ENCODE measurements around the gene PAOX.
"Not testable (repeated sequence)": the region's sequence is repeated elsewhere in the genome, so short reads cannot be mapped to it uniquely, and the experiment has no call there.

The PAOX gene

DNA sequence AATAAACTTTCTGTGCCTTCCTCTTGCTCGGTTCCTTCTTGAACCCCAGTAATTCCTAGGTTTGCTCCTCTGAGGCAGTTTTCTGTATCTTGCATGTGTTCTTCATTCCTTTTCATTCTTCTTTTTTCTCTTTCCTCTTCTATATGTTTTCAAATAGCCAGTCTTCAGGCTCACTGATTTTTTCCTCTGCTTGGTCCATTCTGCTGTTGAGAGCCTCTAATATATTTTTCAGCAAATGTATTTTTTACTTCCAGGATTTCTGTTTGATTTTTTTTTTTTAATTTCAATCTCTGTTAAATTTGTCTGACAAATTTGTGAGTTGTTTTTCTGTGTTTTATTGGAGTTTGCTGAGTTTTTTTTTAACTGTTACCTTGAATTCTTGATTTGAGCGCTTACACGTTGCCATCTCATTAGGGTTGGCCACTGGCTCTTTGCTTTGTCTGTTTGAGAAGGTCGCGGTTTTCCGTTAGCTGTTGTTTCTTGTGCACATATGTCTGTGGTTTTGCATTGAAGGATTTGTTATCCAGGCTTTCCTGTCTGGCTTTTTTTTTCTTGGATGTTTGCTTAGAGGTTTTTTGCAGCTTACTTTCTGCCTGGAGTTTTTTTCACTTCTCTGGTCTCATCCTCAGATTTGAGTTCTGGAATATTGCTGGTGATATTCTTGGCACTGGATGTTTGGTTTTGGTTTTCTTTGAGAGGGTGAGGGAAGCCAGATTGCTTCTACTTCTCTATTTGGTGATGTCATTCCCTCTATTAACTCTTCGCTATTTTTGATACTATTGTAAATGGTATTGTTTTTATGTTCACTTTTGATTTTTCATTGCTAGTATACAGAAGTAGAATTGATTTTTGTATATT is 32.7 kb downstream of the PAOX start:
- DNase-seq = no peak

DNA sequence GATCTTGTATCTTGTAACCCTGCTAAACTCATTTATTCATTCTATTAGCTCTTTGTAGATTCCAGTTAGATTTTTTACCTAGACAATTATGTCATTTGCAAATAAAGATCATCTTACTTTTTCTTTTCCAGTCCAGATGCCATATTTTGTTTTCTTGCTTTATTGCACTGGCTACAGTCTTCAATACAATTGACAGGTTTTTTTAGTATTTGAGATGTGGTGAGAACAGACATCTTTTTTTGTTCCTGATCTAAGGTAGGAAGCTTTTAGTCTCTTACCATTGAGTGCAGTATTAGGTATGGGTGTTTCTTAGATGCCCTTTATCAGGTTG is 33.3 kb downstream of the PAOX start:
- DNase-seq = no peak

DNA sequence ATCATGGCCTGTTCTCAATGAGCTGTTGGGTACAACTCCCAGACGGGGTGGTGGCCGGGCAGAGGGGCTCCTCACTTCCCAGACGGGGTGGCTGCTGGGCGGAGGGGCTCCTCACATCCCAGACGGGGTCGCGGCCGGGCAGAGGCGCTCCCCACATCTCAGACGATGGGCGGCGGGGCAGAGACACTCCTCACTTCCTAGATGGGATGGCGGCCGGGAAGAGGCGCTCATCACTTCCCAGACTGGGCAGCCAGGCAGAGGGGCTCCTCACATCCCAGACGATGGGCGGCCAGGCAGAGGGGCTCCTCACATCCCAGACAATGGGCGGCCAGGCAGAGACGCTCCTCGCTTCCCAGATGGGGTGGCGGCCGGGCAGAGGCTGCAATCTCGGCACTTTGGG is 35.3 kb downstream of the PAOX start:
- DNase-seq = not testable (repeated sequence)

DNA sequence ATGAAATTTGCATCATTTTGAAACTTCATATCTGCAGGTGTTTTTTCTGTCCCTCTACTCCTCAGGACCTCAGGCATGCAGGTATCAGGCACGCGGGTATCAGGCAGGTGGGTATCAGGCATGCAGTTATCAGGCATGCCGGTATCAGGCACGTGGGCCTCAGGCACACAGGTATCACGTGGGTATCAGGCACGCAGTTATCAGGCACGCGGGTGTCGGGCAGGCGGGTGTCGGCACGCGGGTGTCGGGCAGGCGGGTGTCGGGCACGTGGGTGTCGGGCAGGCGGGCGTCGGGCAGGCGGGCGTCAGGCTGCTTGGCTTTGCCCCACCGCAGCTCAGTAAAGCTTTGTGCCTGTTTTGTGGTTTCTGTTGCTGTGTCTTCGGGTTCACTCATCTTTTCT is 36.7 kb downstream of the PAOX start:
- DNase-seq = no peak

DNA sequence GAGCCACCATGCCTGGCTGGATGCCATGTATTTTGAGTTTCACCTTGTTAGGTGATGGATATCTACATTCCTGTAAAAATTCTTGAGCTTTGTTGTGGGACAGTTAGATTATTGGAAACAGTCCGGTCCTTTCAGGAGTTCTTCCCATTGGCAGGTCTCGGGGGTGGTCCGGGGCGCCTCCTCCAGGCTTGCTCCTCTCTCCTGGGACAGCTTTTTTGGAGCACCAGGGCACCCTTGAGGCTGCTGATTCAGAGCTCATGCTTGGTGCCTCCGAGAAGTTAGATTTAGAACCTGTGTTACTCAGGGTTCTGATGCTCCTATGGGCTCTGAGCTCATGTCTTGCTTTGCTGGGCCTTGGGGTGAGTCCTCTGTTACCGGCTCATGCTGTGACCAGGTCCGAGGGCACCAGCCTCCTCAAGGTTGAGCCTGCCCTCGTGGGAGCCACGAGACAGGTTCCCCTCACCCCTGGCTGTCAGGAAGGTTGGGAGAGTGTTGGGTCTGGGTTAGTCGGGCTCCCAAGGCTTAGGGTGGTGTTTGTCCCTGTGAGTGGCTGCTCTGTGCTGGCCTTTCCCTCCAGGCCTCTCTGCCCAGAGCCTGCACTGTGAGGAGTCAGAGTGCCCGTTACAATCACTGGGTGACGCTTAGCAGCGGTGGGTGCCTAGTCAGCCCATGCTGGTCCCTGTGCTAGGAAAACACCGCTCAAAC is 39.4 kb downstream of the PAOX start:
- DNase-seq = no peak

DNA sequence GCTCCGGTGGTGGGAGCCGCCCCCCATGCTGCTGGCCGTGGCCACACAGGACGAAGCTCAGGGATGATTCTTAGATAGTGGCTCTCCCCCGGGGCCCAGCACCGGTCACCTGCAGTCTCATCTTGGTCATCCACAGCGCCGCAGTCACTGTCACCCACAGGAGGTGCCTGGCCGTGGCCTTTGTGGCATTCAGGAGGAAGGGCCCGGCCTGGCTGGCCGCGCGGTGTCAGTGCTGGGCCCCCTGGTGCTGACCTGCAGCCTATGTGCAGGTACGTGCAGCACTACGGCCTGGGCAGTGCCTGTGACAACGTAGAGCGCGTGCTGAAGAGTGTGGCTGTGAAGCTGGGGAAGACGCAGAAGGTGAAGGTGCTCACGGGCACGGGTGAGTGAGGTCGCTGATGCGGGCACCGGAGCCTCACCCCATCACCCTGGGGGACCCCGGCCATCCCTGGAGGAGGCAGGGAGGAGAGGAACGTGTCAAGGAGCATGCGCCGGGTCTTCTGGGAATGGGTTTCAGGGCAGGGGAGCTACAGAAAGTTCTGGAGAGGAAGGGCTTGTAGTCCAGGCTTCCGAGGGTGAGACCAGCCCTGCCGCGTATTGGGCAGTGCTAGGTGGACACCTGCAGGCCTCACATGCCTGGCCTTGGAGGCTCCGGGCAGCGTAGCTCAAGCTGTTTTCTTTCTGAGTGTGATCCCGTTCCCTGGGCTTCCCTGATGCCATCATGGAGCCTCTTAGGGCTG is 40.3 kb downstream of the PAOX start:
- DNase-seq = no peak

DNA sequence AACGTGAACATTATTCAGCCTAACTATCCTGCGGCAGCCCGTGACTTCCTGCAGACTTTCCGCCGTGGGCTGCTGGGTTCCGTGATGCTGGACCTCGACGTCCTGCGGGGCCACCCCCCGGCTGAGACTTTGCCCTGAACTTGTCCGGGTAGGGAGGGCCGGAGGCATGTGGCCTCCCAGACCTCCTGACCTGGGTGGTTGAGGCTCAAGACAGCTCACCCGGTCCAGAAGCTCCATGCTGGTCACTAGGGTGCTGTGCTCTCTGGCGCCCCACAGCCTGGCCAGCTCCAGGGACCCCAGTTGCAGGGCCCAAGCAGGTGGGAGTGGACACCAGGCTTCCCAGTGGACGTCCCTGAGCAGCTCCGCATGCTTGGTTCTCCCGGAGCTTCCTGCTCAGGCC is 41.0 kb downstream of the PAOX start:
- no peak for DNase-seq

DNA sequence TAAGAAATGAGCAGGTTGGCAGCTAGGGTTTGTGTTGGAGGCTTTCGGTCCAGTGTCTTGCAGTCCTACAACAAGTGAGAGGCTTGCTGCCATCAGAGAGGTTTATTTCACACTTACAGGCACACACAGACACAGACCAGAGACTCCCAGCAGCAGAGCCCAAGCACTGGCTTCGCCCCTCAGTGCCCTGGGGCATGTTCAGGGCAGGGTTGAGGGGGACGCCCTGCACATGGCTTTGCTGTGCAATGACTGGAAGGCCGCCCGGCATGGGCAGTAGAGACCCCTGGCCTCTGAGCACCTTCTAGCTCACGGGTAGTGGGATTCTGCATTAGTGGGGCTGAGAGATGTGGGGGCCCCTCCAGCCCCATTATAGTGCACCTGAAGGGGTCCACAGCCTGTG is 41.5 kb downstream of the PAOX start:
- DNase-seq = no peak

DNA sequence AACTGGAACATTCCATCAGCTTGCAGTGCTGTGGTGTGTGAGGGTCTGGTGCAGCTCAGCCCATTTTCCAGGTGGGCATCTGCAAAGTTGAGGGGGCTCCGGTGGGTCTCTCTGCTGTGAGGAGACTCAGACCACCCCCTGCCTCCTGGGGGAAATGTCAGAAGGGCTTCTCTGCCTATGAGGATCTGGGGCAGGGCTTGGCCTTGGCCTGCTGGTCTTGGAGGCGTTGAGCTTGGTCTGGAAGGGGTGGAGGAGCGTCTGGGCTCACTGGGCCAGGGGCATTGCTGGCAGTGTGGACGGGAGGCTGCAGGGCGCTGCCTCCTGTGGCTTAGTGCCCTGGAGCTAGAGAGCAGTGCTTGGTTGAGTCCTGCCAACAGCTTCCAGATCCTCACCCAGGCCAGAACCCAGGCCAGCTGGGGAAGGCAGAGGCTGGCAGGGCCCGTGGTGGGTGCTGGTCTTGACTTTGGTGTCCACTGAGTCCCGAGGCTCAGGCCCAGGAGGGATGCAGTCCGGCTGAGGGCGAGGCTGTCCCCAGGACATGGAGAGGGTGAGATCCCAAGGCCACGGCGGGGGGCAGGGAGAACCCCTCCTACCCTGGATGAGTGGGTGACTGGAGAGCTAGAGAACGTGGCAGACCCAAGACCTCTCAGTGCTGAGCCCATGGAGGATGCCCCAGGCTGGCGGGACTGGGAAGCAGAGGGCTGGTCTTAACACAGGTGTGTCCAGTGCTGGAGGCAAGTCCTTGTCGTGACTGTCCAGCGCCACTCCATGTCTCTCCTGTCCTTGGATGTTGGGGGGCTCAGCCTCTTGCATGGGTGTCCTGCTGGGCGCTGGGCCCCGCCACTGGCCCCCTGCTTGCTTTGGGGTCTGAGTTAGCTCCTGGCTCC is 42.5 kb downstream of the PAOX start:
- DNase-seq = no peak

DNA sequence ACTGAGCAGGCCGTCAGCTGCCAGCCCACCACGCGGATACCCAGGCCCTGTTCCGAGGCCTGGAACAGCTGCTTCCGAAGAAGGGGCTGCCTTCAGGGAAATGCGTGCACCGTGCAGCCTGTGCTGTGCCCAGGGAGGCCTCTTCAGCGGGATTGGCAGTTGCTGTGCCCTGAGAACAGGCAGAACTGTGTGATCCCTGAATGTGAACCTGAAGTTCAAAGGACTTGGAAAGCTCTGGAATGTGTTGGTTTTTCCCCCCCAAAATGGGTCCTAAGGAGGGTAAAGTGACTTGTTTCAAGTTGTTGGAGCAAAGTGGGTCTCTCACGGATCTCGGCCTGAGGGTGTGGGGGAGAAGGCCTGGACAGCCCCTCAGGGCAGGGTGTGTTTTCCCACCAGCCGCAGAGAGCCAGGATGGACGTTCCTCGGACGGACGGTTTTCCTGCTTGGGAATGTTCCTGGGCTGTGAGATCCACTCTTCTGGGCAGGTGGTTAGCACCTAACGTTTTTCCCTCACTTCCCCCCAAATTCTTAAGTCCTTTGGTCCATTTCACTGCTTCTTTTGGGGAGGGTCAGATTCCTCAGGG is 43.3 kb downstream of the PAOX start:
- DNase-seq = no peak

DNA sequence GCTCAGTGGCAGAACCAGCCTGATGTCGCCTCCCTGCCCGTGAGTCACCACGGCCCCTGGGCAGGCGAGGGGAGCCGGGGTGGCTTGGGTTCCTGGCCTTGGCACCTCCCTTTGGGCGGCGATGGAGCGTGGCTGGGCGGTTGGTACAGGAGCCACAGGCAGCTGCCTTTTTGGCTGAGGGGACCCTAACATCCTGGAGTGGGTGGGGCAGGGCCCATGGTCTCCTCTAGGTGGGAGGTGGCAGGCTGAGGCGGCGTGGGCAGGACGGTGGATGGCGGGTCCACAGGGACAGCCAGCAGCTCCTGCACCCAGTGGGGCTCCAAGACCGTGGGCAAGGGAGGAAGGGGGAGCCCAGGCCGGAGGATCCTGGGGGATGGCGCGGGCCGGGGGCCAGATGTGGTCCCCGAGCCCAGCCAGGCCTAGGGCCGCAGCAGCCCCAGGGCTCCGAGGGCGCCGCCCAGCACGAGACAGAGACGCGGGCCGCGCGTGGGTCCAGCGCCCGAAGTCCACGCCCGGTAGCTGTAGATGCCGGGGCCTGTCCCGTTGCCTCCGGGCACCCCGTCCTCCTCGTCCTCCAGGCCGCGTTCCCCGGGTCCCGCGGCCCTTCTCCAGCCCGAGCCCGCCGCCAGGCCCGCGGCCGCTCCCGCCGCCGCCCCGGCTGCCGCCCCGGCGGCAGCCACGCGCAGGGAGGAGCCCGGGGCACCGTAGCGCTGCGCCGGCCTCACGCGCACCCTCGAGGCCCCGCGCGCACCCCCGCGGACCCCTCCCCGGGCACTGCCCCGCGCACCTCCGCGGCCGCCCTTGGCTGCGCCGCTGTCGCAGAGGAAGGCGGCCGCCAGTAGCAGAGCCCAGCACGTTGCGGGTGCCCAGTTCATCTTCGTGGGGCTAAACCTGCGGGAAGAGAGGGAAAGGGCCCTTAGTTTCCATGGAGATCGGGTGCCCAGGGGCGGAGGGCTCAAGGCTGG is 44.0 kb downstream of the PAOX start:
- DNase-seq = no peak

DNA sequence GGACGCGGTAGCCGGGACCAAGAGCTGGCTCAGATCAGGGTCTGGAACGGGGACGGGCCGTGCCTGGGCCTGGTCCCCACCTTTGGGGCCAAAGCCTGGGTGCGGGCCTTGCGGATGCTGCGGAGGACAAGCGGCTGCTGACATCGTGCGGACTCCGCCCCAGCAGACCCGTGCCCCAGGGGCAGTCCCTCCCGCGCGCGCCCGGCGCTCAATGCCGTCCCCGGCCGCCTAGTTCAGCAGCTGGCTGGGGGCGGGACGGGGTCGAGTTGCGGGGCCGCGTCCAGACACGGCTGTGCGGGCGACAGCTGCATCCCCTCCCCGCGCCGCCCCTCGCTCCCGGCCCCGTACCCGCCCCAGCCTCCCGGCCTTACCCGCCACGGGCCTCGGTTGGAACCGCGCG is 45.0 kb downstream of the PAOX start:
- DNase-seq = not testable (repeated sequence)

DNA sequence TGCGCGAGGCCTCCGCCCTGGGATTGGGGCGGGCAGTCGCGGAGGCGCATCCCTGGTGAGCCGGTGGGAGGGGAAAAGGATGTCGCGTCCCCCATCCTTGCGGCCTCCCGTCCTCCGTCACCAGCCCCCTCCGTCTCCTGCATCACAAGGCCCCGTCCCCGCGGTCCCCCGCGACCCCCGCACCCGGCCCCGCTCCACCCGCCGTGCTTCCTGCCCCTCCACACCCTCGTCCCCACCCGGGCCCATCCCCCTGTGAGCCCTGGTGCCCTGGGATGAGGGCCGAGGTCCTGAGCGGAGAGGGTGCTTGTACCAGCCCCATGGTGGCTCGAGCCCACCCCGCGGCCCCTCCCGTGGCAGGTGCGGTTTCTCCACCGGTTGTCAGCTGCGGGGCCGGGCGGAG is 45.5 kb downstream of the PAOX start, which contains the start of gene SPRN:
Gene SPRN, minus strand, starts transcription at position 25 of the 400 bp plus-strand sequence. CDS start 944 bp downstream, outside the sequence.
- DNase-seq = not testable (repeated sequence)

DNA sequence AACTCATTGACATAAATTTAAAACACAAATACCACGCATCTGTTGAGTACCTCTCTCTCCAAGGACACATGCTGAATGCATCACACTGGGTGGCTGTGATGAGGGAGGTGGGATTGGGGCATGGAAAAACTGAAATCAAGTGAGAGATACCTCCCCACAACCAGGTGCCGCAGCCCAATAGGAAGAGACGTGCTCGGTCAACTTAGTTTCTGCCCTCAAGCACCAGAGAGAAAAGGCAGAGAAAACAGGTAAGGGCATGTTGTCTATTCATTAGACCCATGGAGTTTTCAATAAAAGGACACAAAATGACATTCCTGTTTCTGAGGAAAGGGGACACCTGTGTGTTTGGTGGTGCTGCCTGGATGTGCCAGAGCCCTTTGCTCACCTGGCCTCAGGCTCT is 50.5 kb downstream of the PAOX start:
- DNase-seq = not testable (repeated sequence)

DNA sequence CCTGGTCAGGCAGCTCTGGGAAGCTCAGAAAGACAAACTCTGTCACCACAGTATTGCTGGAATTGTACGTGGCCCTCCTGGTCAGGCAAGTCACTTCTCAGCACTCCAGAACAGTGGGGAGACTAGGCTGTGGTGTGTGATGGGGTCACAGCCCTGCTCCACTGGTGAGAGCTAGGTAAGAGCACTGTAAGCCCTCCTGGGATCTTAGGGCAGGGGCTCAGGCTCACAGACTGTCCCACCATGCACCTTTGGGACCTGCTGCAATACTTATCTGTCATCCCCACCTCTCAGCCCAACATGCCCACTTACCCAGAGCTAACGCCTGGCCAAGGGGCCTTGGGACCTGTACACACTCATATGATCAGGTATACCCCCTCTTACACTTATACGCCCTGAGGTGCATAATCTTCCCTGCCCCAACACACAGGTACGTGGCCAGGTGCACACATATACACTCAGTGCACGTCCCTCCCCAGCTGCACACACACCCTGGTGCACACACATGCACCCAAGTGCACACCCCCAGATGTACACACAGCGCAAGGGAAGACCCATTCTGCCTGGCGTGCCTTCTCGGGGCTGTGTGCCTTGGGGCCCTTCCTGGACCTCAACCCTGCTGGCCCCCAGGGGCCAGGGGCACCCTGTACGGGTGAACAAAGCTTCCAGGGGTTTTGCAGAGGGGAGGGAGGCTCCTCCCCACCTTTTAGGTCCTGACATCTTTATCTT is 53.0 kb downstream of the PAOX start:
- not testable (repeated sequence) for DNase-seq

DNA sequence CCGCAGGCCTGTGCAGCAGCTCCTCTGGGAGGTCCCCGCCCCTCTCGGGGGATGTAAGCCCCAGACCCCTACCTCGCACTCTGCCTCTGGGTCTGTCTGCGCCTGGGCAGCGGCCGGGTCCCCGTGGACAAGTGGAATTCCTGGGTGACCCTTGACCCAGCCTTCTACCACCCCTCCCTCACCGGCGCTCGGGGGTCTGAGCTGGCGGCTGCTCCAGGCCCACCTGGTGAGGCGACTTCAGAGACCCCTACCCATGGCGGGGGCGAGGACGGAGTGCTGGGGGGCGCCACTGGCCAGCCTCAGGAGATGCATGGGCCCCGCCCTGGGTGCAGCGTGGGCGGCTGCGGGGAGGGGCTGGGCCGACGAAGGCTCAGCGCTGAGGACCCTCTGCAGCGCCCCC is 53.7 kb downstream of the PAOX start:
- not testable (repeated sequence) for DNase-seq

DNA sequence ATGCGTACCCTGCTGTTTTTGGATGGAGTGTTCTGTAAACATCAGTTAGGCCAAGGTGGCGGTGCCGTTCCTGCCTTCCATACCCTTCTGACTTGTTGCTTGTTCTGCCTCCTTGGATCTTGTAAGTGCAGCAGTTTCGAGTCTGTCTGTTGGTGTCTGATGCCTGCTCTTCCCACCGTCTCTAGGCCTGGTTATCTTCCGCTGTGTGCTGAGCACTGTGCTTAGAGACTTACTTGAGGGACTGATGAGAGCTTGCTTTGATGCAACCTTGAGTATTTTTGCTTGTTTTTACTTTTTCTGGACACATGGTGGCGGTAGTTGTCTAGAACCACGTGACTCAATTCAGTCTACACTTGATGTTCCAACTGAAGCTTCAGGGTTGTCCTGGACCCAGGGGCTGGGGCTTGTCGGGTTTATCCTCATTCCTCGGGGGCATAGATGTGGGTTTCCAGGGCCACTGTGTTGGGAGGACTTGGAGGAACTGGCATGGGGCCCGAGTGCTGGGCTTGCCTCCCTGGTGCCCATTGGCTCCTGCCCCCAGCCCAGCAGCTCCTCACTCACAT is 59.7 kb downstream of the PAOX start:
- DNase-seq = peak; percentile 53

DNA sequence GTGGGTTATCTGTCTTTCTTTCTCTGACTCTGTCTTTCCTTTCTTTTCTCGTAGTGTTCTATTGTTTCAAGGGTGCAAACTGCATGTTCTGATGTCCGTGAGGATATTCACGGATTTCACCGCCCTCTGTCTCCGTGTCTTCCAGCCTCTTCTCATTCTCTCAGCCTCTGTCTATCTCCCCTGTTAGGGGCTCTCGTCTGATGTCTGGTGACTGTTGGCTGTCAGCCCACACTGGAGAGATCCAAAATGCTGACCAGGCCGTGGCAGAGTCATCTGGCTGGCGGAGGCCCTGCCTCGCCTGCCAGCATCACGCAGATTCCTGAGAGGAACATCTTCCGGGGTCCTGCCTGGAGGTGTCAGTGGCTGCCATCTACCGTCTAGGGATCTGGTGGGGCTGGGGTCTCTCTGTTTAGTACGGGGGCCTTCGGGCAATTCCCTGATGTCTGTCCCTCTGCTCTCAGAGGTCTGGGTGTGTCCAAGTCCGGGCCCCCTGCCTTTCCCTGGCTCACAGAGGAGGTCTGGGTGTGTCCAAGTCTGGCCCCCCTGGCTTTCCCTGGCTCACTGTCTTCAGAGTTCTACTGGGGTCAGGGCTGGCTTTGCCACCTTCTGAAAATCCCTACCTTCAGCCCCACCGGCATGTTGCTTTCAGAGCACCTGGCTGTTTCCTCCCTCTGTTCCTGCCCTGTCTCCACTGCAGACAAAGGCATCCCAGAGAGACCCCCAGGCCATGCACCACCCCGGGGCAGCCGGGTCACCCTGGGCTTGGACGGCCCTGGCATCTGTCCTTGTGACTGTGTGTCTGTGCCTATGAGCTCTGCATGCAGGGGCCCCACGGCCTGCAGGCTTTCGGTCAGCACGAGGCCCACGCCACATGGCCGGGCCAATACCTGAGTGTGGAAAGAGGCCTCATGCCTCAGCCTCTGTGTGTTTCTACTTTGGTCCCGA is 60.7 kb downstream of the PAOX start:
- DNase-seq = no peak

Measured in CD4-positive, alpha-beta T cell treated with Interleukin-12 subunit alpha and Interleukin-12 subunit beta, for 1 hour (primary cell).